ENCODE data around the gene COBLL1. TPM values are rescaled to one million over a fixed set of nuclear protein-coding genes. Genes with fewer than 3 reads are reported as not detected.

The COBLL1 gene
- total RNA-seq, 1 donor from 2014 or later: 13.3 TPM

GRCh38 chr2:164847981-164848741 lies 6.5 kb upstream of the COBLL1 start:
- no peaks in the 10 kb centered on the region for H3K9me3 ChIP-seq
- no peak for DNase-seq (ENCODE audit: low spot score in 2 of 2)
- TF ChIP-seq CTCF (IDR thresholded peaks at IDR 0.05): no peak
- no peaks in the 10 kb centered on the region for H3K4me1 ChIP-seq
- no peaks in the 10 kb centered on the region for H3K27me3 ChIP-seq
- no peaks in the 10 kb centered on the region for H3K36me3 ChIP-seq
- no peak overlapping the region for H3K4me3 ChIP-seq
- H3K27ac ChIP-seq: no peak overlapping the region
- intact Hi-C loops (cut with DNase I): no loop called here

- no peak for TF ChIP-seq CTCF (IDR thresholded peaks at IDR 0.05)
- H3K4me1 ChIP-seq: no peaks in the 10 kb centered on the region
- H3K27me3 ChIP-seq: no peaks in the 10 kb centered on the region
- intact Hi-C loops (cut with DNase I): no loop called here
- no peaks in the 10 kb centered on the region for H3K36me3 ChIP-seq
- no peak overlapping the region for H3K27ac ChIP-seq
- no peak overlapping the region for H3K4me3 ChIP-seq
- no peaks in the 10 kb centered on the region for H3K9me3 ChIP-seq
- no peak for DNase-seq (ENCODE audit: low spot score in 2 of 2)
These were observed 5.7 kb upstream of the COBLL1 start for GRCh38 chr2:164847291-164847690.

- no peak for TF ChIP-seq CTCF (IDR thresholded peaks at IDR 0.05)
- Histone ChIP-seq H3K4me3 (no peak overlapping the region), H3K9me3 (no peaks in the 10 kb centered on the region), H3K36me3 (no peaks in the 10 kb centered on the region), H3K4me1 (no peaks in the 10 kb centered on the region), H3K27ac (no peak overlapping the region), H3K27me3 (no peaks in the 10 kb centered on the region)
- intact Hi-C loops (cut with DNase I): no loop called here
- no peak for DNase-seq (ENCODE audit: low spot score in 2 of 2)
These were observed 4.7 kb upstream of the COBLL1 start for GRCh38 chr2:164846276-164846675.

- intact Hi-C loops (cut with DNase I): loop anchor here (5.0 kb wide), 1 partner anchor 36 kb away; no protein-coding TSS in a partner anchor
- Histone ChIP-seq H3K27me3 (no peaks in the 10 kb centered on the region), H3K36me3 (no peaks in the 10 kb centered on the region), H3K27ac (no peak overlapping the region), H3K4me1 (no peaks in the 10 kb centered on the region), H3K4me3 (no peak overlapping the region), H3K9me3 (no peaks in the 10 kb centered on the region)
- no peak for TF ChIP-seq CTCF (IDR thresholded peaks at IDR 0.05)
- no peak for DNase-seq (ENCODE audit: low spot score in 2 of 2)
These were observed 1.8 kb upstream of the COBLL1 start for GRCh38 chr2:164843346-164843911.

- H3K27me3 ChIP-seq: no peaks in the 10 kb centered on the region
- H3K4me1 ChIP-seq: peaks cover 0 to 7% of the 10 kb centered on the region in 2 donors
- H3K36me3 ChIP-seq: no peaks in the 10 kb centered on the region
- no peaks in the 10 kb centered on the region for H3K9me3 ChIP-seq
- TF ChIP-seq CTCF (IDR thresholded peaks at IDR 0.05): no peak
- H3K4me3 ChIP-seq: peak overlapping the region; percentile 69 to 98
- no peak for DNase-seq (ENCODE audit: low spot score in 2 of 2)
- H3K27ac ChIP-seq: peak overlapping the region; percentile 98 to 99
- intact Hi-C loops (cut with DNase I): loop anchor here (5.0 kb wide), 1 partner anchor 35 kb away; no protein-coding TSS in a partner anchor
These were observed 972 bp upstream of the COBLL1 start for GRCh38 chr2:164842624-164842966.
